Stimulated activated CD4-positive, alpha-beta T cell treated with anti-CD3 and anti-CD28 coated beads, Interleukin-1b, Interleukin-23, amount 100 ng/mL, for 4 hours (primary cell): ENCODE results near the gene CPB1.

Source experiments
- DNase-seq, 2 donors: peaks; one replicate each; pipeline ENCODE4 v3.0.0-alpha.2; 2020; ENCODE audit warnings: low read depth in 2 of 2

CPB1 gene

GRCh38 chr3:148882288-148882687 lies 54.7 kb downstream of the CPB1 start:
- DNase-seq = no peak

GRCh38 chr3:148883163-148883562 lies 55.6 kb downstream of the CPB1 start:
- no peak for DNase-seq

GRCh38 chr3:148884261-148884660 lies 56.6 kb downstream of the CPB1 start:
- no peak for DNase-seq

- no peak for DNase-seq
Measured at GRCh38 chr3:148889828-148890227, 62.2 kb downstream of the CPB1 start.

GRCh38 chr3:148896062-148896461 lies 68.5 kb downstream of the CPB1 start:
- no peak for DNase-seq

- DNase-seq = no peak
Measured at GRCh38 chr3:148901987-148902791, 74.6 kb downstream of the CPB1 start.

GRCh38 chr3:148903022-148903442 lies 75.4 kb downstream of the CPB1 start:
- no peak for DNase-seq

GRCh38 chr3:148903941-148904340 lies 76.3 kb downstream of the CPB1 start:
- DNase-seq = no peak

GRCh38 chr3:148906667-148907066 lies 79.1 kb downstream of the CPB1 start:
- no peak for DNase-seq
